Pulmonary artery endothelial cell (primary cell): Measurements from ENCODE around the gene ZNF592. TPM values are rescaled to one million over a fixed set of nuclear protein-coding genes. Genes with fewer than 3 reads are reported as not detected.

Experiments used
- DNase-seq: peaks from one replicate; pipeline ENCODE4 v3.0.0-alpha.2; 2011; ENCODE audit warnings: low read depth, low spot score
- total RNA-seq: library from RNA; depleted of rRNA; stranded (reverse); fragments of >200 nt; gene quantifications from 2 replicates; pipeline ENCODE4 v1.2.3, GENCODE V29; 2014

Gene ZNF592
- total RNA-seq, 1 donor from 2014 or later, result 3.9 TPM

DNA sequence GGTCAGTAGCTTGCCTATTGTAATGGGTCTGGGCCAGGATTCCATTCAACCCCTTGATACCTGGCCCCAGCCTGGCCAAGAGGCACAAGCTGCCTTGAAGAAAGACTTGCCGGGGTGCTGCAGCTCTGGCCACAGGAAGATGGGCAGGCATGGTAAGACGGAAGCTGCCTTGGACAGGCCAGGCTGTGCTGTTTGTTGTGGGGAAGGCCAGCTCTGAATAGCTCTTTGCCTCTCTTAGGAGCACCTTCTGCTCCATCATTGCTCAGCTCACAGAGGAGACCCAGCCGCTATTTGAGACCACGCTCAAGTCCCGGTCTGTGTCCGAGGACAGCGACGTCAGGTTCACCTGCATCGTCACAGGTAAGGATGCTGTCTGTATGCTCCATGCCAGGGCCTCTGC lies 78.9 kb downstream of the ZNF592 start:
- no peak for DNase-seq

DNA sequence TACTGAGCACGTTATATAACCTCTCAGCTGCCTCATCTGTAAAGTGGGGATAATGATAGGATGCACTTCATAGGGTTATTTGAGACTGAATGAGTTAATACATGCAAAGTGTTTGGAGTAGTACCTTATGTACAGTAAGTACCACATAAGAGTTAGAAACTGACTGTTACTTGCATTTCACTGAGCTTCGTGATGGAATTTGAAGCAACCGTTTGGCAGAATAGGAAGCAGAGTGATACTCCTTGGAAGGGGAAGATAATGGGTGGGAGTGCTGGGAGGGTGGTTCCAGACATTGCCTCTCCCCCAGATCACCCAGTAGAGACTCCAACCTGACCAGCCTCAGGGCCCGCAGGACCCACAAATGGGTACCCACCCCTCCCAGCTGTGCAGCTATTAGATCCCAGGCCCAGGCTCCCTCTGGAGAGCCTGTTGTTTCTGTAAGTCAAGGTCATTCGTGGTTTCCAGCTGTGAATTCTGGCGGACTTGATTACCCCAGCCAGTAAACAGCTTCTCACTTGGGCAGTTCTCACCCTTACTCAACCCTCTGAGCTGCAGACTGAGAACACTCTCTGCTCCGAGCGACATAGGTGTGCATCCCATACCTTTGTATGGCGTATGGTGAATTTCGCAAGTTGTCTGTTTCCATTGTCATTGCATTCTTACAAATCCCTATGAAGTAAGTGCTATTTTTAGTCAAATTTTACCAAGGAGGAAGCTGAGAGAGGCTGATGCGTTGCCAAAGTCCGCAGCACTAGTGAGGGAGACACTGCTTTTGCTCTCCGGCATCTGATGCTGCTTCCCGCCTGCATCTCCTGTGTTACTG lies 79.9 kb downstream of the ZNF592 start:
- DNase-seq, result no peak

DNA sequence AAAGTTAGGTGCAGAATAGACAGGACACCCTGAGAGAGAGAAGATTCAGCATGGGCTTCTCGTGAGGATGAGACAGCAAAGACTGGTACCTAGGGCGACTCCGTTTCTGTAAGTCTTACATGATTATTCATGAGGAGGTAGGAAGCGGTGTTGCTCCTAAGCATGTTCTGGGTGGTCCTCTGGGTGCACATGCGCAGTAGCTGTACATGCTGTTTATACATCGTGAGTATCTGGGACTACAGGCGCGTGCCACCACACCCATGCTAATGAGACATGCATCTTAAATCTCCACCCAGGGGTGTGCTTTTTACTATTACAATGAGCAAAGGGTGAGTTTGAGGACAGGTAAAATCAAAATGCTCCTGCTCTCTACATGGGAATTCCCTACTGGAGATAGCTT lies 81.0 kb downstream of the ZNF592 start:
- no peak for DNase-seq

DNA sequence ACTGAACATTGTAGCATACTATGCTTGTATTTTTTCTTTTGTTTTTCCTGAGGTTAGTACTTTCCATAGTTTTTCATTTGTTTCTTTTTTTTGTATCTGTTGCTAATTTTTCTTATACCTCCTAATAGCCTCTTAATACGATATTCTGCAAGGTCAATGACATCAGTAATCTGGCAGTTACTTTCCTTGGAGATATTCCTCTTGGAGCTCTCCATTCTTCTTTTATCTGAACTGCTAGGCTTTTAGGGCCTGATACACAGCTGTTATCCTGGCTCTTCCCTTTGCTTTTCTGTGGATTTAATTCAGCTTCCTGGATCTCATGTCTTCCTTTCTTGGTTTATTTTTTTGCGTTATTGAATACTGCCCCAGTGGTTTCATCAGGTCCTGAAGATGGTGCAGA lies 81.6 kb downstream of the ZNF592 start:
- DNase-seq, result no peak

DNA sequence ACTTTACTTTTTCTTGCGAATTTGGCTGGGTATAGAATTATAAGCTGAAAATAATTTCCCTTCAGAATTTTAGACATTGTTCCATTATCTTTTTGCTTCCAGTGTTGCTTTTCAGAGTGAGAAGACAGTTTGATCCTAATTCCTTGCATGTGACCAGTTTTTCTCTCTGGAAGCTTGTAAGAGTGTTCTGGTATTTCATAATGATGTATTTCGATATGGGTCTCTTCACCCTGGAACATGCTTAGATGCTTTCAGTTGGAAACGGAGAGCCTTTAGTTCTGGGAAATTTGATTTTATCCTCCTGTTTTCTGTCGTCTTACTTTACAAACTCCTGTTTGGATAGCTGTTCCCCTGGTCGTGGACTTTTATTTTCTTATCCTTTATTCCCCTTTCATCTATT lies 82.6 kb downstream of the ZNF592 start:
- no peak for DNase-seq

DNA sequence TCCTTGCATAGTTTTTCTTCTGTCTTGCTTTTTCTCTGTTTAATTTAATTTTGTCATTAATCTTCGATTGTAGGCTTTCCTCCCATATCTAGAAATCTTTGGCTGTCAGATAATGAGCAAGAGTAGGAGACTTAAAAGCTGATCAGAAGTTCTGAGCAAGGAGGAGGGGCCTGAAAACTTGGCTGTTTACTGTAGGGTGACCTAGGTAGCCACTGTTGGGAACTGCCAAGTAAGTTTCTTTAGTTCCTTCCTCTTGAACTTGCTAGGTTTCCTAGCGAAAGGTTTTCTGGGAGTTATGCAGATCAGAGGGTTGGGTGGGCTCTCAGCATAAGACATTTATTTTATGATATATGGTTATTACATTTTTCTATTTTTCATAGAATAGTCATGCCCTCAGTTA lies 83.2 kb downstream of the ZNF592 start:
- DNase-seq, result no peak

DNA sequence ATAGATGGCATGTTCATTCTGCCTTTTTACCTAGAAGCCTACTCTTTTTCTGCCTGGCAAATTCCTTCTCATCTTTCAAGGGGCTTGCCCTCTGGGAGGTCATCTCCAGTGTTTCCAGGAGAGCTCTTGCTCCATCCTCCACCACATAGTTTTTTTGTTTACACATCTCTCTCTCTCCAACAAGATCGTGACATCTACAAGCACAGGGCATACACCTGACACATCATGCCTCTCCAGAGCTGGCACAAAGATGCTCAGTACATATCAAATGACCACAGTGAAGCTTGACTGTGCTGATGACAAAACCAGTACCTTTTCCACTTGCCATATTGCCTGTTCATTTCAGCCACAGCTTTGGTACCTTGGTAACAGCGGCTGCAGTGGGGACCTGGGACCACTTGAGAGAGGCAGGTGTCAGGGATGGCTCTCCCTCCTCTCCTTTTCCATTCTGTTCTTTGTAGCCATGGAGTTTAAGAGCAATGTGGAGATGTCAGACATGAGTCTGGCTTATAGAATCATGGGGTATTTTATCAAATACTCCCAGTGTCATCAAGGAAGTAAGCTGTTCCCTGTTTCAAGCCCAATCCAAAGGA lies 84.2 kb downstream of the ZNF592 start:
- no peak for DNase-seq

DNA sequence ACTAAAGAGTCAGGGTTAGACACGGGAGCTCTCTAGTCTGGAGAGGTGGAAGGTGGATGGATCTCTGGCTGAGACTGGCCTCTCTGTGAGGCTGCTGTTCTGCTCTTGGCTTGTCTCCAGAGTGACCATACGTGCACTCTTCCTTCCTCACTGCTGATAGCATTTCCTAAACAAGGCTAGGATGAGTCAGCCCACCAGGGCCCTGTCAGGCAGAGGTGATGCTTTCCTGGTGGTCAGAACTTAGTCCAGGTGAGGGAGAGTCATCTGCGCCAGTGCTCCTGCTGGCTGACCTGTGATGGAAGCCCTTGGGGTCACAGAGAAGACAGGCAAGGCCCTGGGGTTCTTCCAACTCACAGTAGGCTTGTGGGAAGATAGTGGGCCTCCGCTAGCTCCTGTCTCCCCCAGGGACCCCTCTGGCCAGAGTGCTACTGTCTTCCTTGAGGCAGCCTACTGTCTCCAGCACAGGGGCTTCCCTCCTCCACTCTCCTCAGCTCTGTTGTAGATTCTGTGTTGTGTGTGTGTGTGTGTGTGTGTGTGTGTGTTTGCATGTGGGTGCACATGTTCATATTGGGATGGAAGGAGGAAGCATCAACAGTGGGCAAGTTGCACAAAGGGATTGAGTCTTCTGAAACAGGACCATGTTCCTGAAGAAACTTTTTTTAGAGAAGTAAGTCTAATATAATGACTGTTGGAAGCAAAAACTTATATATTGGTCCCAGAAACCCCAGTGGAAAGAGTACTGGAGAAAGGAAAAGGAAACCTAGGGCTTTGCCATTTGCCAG lies 85.2 kb downstream of the ZNF592 start:
- peak; percentile 33 for DNase-seq

DNA sequence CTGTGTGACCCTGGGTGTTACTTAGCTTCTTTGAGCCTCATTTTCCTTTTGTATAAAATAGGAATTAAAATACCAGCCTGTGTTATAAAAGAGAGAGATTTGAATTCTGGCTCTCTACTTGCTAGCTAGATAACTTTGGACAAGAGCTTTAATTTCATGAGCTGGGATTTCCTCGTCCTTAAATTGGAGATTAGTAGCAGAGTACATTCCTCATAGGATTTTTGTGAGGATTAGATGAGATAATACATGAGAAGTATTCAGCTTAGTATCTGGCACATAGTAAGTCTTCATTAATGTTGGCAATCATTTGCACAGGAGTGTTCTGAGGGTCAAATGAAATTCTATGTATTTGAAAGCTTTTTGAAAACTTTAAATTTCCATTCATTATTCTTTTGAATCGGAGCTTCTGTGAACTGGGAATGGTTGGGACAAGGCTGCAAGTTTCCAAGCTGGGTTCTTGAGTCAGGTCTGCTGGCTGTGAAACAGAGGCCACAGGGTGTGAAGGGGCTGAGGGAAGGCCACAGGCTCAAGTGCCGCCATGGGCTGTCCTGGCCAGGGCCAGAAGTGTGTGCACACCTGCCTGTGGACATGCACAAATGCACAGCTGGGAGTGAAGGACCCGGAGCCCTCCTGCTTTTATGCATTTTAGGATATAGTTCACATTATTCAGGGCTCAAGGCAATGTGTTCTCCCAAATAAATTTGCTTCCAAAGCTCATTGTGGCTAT lies 86.0 kb downstream of the ZNF592 start:
- DNase-seq, result no peak

DNA sequence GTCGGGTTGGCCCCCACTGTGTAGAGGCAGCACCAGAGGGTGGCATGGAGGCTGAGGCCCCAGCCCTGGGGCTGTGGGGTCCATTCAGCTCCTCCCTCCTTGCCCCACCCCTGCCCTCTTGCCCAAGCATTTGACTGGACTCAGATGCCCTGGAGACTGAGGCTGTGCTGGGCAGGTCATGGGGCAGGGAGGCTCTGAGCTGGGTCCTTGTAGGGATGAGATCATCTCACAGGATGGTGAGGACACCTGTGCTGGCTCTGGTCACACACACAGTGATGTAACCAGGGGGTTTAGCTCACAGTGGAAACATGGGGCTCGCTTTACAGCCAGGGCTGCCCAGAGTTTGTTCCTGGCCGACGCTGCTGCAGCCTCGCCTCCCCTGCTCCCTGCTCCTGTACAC lies 86.6 kb downstream of the ZNF592 start:
- DNase-seq, result no peak

DNA sequence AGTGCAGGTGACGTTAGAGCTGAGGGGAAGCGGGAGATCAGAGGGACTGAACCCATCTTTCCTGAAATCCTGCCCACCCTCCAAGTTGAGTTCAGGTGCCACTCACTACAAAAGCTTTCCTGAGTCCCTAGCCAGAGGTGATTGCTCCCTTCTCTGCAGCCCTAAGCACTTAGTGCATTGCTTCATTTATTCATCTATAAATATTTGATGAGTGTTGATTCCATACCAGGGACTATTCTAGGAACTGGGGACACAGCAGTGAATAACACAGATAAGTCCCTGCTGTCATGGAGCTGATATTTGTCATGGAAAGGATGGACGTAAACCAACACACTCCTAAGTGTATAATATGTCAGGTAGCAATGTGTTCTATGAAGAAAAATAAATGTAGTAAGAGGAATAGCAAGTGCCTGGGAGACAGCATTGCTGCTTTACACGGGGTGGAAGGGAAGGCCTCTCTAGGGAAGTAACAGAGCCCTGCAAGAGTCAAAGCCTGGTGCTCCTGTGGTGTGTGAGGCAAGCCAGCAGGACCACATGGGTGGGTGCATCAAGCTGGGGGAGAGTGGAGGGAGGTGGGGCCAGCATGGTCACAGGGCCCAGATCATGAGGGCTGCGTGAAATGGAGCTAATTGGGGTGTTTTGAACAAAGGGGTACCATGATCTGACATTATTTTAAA lies 87.4 kb downstream of the ZNF592 start:
- DNase-seq, result no peak

DNA sequence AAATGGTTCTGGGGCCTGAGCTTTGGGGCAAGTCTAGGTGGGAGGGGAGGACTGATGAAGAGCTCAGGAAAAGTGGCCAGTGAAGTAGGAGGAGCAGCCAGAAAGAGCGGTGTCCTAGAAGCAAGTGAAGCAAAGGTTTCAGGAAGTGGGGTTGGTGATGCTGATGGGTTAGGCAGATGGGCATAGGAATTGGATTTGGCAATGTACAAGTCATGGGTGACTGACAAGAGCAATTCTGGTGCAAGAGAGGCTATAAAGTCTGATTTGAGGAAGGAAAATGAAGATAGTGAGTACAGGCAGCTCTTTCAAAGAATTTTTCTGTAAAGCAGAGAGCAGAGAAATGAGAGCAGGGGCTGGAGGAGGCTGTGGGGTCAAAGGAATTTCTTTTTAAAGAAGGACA lies 88.5 kb downstream of the ZNF592 start:
- DNase-seq, result no peak

DNA sequence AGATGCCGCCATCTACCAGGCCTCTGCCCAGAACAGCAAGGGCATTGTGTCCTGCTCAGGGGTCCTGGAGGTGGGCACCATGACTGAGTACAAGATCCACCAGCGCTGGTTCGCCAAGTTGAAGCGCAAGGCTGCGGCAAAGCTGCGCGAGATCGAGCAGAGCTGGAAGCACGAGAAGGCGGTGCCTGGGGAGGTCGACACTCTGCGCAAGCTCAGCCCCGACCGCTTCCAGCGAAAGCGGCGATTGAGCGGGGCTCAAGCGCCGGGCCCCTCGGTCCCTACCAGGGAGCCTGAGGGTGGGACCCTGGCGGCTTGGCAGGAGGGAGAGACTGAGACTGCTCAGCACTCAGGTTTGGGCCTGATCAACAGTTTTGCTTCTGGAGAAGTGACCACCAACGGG lies 91.3 kb downstream of the ZNF592 start:
- no peak for DNase-seq

DNA sequence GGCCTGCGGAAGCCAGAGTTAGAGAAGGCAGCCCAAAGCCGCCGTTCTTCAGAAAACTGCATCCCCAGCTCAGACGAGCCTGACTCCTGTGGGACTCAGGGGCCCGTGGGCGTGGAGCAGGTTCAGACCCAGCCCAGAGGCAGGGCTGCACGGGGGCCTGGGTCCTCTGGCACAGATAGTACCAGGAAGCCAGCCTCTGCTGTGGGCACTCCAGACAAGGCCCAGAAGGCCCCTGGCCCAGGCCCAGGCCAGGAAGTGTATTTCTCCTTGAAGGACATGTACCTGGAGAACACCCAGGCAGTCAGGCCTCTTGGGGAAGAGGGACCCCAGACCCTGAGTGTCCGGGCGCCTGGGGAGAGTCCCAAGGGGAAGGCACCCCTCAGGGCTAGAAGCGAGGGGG lies 91.9 kb downstream of the ZNF592 start:
- DNase-seq, result no peak

DNA sequence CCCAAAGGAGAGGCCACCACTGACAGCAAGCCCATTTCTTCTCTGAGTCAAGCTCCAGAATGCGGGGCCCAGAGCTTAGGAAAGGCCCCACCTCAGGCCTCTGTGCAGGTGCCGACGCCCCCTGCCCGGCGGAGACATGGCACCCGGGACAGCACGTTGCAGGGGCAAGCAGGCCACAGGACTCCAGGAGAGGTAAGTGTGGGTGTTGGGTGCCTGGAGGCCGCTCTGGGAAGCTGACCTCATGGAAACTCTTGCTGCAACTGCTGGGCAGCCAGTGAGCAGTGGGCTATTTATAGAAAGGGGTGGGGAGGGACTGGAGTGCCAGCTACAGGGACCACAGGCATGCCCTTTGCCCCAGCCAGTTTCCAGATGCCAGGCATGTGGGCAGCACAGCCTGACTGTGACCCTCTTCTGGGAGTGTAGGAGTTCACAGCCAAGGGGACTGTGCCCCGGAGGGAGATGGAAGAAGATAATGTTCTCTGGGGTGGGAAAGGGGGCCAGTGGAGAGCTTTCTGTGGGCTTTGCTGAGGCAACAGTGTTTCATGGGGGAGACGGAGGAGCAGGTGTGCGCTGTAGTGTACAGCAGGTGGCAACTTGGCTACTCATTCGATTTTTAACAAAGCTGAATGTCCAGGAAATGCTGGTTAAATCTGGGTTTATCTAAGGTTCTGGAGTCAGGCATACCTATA lies 92.5 kb downstream of the ZNF592 start:
- DNase-seq, result no peak

DNA sequence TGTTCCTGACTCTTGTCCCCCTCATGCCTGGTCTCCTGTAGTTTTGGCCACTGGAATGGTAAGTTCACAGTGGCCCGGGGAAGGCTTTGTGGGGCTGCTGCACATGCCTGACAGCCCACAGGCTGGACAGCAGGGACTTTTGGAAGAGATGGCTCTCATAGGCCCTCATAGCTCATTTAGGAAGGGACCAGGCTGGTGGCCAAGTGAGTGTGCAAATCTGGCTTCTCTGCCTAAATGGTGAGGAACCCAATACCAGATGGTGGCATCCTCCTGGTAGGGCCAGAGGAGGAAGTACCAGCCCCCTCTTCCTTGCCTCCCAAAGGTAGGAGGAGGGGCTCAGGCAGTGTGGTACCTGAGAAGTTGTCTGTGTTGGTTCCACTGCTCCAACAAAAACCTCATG lies 94.4 kb downstream of the ZNF592 start:
- no peak for DNase-seq

DNA sequence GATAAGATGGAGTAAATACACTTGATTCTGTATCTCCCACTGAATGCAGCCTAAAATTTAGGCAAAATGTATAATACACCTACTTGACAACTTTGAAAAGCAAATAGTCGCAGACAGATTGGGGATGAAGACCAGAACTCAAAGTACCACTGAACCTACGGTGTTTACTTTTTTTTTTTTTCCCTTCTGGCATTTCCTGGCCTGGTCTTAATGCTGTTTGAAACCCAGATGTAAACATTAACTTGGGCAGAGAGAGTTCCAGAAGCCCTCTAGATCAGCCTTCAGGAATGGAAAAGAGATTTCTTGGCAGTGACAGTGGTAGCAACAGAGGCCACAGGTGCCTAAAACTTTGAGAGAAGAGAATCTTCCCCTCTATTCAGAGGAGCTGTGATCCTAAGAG lies 96.6 kb downstream of the ZNF592 start:
- no peak for DNase-seq

DNA sequence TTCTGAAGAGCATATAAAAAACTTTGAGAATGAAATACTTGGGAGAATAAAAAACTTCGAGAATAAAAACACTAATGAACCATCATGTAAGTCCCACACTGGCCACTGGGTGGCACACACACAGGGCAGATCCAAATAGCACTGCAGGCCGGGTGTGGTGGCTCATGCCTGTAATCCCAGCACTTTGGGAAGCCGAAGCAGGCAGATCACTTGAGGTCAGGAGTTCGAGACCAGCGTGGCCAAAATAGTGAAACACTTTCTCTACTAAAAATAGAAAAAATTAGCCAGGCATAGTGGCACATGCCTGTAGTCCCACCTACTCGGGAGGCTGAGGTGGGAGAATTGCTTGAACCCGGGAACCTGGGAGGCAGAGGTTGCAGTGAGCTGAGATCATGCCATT lies 97.2 kb downstream of the ZNF592 start:
- peak; percentile 47 for DNase-seq

DNA sequence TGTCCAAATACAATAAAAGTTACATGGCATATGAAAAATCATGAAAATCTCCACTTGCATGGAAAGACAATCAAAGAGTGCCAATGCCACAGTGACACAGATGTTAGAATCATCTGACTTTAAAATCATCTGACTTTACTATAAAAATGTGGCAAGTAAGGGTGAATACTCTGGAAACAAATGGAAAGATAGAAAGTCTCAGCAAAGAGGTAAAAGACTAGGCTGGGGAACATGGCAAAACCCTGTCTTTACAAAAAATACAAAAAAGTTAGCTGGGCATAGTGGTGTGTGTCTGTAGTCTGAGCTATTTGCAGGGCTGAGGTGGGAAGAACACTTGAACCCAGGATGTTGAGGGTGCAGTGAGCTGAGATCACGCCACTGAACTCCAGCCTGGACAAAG lies 97.9 kb downstream of the ZNF592 start:
- DNase-seq, result no peak

DNA sequence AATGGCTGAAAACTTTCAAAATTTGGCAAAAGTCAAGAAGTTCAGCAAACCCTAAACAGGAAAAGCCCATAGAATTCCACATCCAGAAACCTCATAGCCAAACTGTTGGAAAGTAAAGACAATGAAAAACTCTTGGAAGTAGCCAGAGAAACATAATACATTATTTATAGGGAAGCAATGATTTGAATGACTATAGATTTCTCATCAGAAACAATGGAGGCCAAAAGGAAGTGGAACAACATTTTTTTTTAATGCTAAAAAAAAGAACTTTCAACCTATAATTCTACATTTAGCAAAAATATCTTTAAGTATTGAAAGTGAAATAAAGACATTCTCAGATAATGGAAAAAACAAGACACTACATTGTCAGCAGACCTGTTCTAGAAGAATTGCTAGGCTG lies 99.0 kb downstream of the ZNF592 start:
- DNase-seq, result no peak

DNA sequence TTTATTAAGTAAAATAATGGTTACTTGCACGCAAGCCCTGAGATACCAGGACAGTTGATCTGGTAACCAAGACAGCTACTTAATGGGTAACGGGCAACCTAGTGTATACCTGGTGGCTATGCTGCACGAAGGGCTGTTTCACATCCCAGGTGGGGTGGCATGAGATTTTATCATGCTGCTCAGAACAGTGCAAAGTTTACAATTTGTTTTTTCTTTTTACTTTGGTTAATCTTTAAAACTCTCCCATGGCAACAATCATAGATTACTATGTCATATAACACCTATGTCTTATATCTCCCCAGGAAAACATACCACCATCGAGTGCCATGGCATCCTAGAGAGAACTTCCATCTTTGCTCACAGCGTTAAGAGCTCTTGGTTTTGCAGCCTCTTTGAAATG lies 103.8 kb downstream of the ZNF592 start:
- DNase-seq, result no peak
